ENCODE results near the gene TMEM204.
"Not testable (repeated sequence)": the region's sequence is repeated elsewhere in the genome, so short reads cannot be mapped to it uniquely, and the experiment has no call there.

Gene TMEM204

DNA sequence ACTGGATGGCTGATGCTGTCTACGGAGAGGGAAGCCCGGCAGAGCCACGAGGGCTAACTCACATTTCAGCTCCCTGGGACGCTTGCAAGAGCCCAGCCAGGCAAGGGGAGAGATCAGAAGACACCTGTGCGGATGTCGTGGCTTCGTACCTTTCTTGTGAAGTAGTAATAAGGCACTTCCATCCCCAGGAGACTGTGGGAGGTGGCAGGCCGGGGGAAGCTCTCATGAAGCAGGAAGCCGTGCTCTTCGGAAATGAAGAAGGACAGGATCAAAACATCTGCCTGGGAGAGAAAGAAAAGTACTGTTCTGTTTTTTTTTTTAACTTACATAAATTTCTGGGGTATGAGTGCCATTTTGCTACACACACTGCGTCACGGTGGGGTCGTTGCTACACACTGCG, 28.4 kb downstream of the TMEM204 start:
- no peak for DNase-seq

- DNase-seq, result no peak
Measured at GRCh38 chr16:1563786-1564185, 30.3 kb downstream of the TMEM204 start.

DNA sequence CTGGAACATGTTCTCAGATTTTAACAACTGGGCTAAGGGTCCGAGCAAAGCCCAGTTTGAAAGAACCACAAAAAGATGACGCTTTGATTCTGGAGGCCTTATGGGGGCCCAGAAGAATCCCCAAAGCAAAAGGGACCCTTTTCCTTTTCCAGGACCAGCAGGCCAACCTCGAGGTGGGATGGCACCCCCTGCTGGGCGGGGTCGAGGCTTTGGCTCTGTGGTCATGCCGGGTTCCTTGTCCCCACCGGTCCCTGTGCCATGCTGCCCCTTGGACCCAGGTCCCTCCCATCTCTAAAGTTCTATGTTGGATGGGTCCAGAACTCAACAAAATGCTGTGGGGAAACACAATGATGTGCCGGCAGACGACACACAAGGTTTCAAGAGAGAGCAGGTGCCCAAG, 30.9 kb downstream of the TMEM204 start:
- no peak for DNase-seq

DNA sequence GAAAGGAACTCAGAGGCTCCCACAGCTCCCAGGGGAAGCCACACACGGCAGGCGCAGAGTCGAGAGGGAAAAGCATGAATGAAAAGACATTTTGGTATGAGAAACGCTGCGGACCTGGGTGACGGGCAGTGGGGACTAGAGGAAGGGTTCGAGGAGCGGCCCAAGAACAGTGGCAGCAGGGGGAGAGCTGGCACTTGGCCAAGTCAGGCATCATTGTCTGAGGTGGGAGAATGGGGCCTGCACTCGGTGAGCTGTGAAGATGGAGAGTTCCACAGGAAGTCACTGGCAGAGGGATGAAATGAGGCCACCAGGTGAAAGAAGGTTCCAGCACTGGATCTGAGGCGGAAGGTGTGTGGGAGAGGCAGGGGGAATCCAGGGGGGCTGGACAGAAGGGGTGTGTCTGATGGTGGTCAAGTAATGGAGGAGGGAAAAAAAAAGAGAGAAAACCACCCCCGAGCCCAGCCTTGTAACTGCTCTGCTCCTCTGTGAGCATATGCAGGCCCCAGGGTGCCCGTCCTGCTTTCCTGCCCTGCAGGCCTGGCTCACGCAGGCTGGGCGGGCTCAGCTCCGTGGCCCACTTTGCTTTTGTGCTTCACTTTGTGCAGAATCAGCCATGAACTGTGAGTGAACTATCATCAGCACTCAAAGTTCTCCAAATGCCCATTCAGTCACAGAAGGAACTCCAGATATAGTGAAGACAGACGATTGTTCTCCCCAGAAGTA, 31.8 kb downstream of the TMEM204 start:
- no peak for DNase-seq

GRCh38 chr16:1567988-1568387, 34.5 kb downstream of the TMEM204 start:
- no peak for DNase-seq

DNA sequence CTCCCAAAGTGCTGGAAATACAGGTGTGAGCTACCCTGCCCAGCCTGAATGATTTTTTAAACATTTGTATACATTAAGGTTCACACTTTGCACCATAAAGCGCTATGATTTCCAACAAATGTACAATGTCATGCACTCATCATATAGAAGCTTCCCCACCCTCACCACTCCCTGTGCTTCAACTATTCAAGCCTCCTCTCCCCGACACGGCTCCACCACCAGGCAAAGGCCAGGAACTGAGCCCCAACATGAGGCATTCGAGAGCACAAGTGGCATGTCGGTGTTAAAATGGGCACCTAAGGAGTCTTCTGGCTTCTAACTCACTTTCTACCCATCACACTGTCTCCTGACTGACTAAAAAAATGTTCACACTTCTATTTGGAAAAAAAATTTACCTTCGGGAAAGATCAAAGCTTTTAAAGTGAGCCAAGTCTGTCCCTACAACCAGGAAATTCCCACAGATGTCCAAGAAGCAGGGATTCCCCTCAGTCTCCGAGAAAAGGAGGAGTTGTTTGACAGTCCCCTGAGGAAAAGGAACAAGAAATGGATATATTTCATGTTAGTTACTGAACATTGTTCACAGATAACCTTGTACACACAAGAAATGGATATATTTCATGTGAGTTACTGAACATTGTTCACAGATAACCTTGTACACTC, 37.7 kb downstream of the TMEM204 start:
- no peak for DNase-seq

GRCh38 chr16:1572673-1573072, 39.2 kb downstream of the TMEM204 start:
- DNase-seq, result no peak

DNA sequence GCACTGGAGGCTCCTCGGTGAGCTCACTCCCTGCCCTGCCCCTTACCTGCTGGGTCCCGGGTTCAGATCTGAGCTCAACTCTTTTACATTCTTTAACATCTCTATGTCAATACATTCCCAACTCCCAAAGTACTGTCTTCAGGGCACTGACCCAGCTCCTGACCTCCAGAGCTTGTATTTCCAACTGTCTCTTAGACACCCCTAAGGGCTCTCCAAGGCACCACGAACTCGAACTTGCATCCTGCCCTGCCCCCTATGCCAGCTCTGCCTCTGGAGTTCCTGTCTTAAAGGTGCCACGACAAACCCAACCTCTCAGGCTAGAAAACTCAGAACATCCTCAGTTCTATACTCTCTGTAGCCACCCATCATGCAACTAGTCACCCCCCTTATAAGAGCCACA, 39.8 kb downstream of the TMEM204 start:
- DNase-seq, result no peak

DNA sequence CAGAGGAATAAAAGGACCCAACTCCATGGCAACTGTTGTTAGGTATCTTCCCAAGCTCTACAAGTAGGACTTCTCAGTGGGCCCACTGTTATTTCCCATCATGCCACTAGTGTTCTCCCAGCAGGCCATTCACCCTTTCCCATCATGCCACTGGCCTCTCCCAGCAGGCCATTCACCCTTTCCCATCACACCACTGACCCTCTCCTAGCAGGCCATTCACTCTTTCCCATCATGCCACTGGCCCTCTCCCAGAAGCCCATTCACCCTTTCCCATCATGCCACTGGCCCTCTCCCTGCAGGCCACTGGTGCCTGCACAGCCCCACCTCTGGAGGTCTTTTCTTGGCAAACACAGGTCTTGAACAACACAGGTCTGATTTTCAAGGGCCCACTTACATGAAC, 42.1 kb downstream of the TMEM204 start:
- no peak for DNase-seq

- no peak for DNase-seq
Measured at GRCh38 chr16:1579214-1579613, 45.7 kb downstream of the TMEM204 start.

- no peak for DNase-seq
Measured at GRCh38 chr16:1580256-1580655, 46.8 kb downstream of the TMEM204 start.

DNA sequence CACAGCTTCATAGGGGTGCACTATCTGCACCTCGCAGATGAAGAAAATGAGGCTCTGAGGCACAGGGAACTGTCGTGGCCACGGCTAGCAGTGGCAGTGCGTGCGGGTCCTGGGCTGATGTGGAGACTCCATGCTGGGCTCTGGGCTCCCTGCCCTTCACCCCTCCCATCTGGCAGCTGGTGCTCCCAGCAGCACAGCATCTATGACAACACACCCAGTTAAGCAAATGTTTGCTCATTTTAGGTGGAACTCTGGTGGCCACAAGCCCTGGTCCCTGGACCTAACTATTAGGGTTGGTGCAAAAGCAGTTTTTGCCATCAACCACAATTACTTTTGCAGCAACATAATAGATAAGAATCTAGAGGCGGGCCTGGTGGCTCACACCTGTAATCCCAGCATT, 47.5 kb downstream of the TMEM204 start:
- no peak for DNase-seq

DNA sequence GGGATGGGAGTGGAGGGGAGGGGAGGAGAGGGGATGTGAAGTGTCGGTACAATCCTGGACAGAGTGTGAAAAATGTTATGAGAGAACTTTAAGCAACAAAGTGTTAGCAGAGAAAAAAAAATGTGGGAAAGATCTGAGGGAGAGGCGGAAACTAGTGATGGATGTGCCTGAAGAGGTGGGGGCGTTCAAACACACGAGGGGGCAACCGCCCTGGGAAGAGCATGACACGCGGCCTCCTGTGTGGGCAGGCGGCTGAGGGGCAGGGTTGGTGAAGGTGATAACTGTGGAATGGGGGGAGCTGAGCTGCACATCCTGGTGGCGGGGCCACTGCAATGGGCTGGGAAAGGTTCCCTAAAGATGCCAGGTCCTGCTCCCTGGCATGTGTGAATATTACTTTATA, 48.3 kb downstream of the TMEM204 start:
- no peak for DNase-seq

GRCh38 chr16:1583180-1583579, 49.7 kb downstream of the TMEM204 start:
- DNase-seq, result no peak

DNA sequence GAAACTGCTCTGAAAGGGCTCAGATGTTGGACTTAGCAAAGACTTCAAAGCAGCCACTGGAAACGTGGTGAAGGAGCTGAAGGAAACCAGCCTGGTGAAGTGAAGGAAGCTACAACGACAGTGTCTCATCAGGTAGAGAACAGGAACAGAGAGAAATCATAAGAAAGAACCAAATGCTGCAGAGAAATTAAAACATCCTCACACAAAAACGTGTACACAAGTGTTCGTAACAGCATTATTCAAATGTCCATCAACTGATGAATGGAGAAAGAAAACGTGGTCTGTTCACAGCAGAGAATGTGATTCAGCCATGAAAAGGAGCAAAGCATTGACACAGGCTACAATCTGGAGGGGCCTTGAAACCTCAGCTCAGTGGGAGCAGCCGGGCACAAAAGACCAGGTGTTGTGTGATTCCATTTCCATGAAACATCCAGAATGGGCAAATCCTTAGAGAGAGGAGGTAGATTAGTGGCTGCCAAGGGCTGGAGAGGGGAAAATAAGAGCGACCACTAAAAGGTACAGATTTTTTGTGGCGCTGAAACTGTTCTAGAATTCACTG, 51.5 kb downstream of the TMEM204 start:
- DNase-seq, result no peak

DNA sequence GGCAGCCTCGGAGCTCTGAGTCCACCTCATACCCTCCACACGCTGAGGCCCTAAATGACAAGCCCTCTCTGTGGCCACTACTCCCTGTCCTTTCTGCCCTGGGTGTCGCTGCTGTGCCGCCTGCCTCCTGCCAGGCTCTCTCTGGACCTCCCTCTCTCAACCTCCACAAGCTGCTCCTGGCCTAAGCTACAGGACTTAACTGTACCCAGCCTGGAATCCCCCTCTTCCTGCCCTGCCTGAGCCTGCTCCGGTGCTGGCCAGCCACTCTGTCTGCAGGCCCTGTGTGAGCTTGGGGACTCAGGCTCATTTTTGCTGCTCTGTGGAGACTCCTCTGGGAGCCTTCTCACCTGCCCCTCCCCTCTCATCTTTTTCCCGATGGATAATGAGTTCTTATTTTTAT, 56.9 kb downstream of the TMEM204 start:
- no peak for DNase-seq

- no peak for DNase-seq
Measured at GRCh38 chr16:1590930-1591705, 57.7 kb downstream of the TMEM204 start.

DNA sequence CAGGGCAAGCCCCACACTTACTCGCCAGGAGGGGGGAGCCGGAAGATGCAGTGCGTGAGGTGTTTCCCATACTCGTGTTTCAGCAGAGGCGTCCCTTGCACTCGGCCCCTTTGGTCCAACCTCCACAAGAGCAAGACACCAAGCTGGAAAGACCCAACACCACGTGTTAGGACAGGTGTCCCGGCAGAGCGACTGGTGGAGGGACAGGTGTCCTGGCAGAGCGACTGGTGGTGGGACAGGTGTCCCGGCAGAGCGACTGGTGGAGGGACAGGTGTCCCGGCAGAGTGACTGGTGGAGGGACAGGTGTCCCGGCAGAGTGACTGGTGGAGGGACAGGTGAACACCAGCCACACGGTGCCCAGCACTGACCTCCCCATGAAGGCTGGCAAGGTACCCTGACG, 59.0 kb downstream of the TMEM204 start:
- DNase-seq, result no peak

- DNase-seq, result not testable (repeated sequence)
Measured at GRCh38 chr16:1595511-1595910, 62.0 kb downstream of the TMEM204 start.

DNA sequence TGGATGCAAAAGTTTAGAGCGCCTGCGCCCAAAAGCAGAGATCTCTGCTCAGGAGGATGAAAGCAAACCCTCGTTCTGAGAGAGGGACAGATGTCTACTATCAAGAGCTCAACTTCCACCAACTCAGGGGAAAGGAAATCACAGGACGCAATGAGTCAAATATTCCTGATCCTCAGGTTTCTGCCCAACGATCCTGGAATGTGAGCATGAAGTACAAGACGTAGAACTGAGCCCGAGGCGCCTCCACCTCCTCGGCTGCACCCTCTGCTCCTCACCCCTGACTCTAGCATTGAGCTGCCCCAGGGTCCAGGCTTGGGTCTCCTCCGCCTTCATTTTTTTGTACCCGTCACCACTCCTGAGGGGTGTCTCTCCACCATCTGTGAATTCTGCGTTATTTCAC, 63.0 kb downstream of the TMEM204 start:
- DNase-seq, result no peak

- DNase-seq, result no peak
Measured at GRCh38 chr16:1597154-1597553, 63.7 kb downstream of the TMEM204 start.

DNA sequence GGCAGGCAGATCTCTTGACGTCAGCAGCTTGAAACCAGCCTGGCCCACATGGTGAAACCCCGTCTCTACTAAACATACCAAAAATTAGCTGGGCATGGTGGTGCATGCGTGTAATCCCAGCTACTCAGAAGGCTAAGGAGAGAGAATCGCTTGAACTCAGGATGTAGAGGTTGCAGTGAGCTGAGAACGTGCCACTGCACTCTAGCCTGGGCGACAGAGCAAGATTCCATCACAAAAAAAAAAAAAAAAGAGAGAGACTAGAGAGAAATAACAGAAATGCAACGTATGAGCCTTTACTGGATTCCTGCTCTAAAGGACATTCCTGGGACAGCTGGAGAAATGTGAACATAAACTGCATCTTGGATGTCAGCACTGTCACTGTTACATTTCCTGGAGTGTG, 67.6 kb downstream of the TMEM204 start:
- DNase-seq, result no peak

- DNase-seq, result no peak
Measured at GRCh38 chr16:1601489-1601888, 68.0 kb downstream of the TMEM204 start.

- no peak for DNase-seq
Measured at GRCh38 chr16:1602285-1602684, 68.8 kb downstream of the TMEM204 start.
